ENCODE measurements around the gene TSNAXIP1. TPM values are rescaled to one million over a fixed set of nuclear protein-coding genes. Genes with fewer than 3 reads are reported as not detected.
A peak's percentile ranks its signal among the peaks of the same experiment; 100 is the strongest.

Gene TSNAXIP1
- total and polyA plus RNA-seq, 9 of the 15 experiments (the other 6 are each of a cell fraction or from before 2014, with no cell fraction given), result 0.03 to 0.24 (median 0.11) TPM; not detected in 4

DNA sequence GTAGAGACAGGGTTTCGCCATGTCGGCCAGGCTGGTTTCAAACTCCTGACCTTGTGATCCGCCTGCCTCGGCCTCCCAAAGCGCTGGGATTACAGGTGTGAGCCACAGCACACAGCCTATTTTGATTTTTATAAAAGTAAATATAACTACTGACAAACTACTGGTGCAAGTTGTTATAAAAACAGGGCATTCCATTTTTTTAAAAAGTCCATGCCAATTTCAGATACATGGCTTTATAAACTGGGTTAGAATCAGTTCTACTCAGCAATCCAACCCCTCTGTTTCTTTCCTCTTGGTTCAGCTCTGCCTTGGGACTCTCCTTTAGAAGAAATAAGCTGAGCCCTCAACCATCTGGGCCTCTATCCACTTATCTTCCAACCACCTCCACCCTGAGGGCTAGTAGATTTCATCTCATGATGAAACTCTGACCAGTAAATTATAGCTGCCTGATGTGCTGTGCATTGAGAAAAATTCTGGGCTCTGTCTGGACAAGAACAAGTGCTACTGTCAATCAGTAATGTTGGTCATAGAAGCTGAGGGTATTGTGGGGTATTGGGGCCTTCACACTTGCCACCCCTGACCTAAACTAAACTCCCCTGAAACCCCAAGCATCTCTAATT lies 10.5 kb upstream of the TSNAXIP1 start (continued):
- TF ChIP-seq POLR2H (tag; IDR thresholded peaks at IDR 0.05; ENCODE audit: low read depth) (no peak), TCF3 (CRISPR knock-in tag; IDR thresholded peaks at IDR 0.05) (0 out of 2 replicates have a peak, but pooled peaks have one; percentile 5), IRF2 (CRISPR knock-in tag; IDR thresholded peaks at IDR 0.05) (no peak), PBX2 (CRISPR knock-in tag; IDR thresholded peaks at IDR 0.05; ENCODE audit: low read depth) (no peak), PBX2 (tag; conservative IDR thresholded peaks at IDR 0.05; ENCODE audit: low read depth) (peak; percentile 71), CEBPG (CRISPR knock-in tag; IDR thresholded peaks at IDR 0.05) (0 out of 2 replicates have a peak, but pooled peaks have one; percentile 18), CEBPG (tag; conservative IDR thresholded peaks at IDR 0.05 in 1 of 2, IDR thresholded peaks at IDR 0.05 in 1 of 2) (peak in 1 of 2 experiments; percentile 38; a peak in 1 of 4 replicates), SOX6 (IDR thresholded peaks at IDR 0.05) (no peak), PRDM10 (IDR thresholded peaks at IDR 0.05; ENCODE audit: partially characterized antibody) (peak; percentile 93)
- TF ChIP-seq, protein P1, sequence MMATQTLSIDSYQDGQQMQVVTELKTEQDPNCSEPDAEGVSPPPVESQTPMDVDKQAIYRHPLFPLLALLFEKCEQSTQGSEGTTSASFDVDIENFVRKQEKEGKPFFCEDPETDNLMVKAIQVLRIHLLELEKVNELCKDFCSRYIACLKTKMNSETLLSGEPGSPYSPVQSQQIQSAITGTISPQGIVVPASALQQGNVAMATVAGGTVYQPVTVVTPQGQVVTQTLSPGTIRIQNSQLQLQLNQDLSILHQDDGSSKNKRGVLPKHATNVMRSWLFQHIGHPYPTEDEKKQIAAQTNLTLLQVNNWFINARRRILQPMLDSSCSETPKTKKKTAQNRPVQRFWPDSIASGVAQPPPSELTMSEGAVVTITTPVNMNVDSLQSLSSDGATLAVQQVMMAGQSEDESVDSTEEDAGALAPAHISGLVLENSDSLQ (IDR thresholded peaks at IDR 0.05), result peak; percentile 68

All from K562 (cell line).